Stimulated activated CD4-positive, alpha-beta T cell treated with anti-CD3 and anti-CD28 coated beads, TNF-alpha, amount 100 ng/mL, for 24 hours (primary cell): ENCODE measurements around the gene KIT.

ENCODE experiments used
- DNase-seq, 3 experiments: peaks; one replicate each; pipeline ENCODE4 v3.0.0-alpha.2; 2020; ENCODE audit warnings: low read depth in 3 of 3

Gene KIT

DNA sequence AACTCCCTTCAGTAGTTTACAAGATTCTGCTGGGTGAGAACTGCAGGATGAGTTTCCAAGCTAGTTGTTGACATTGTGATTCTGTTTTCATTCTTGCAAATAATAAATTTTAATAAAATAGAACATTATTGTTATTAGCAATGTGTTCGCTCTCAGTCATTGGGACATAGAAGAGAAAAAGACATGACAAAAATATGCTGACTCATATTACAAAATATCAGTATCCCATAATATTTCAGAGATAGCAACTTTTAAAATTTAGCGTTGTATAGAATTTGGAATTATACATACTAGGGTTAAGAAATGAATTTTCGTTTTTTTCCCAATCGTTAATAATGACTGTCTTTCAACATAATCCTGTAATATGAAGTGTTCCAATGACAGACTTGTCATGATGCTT lies 45.4 kb downstream of the KIT start:
- no peak for DNase-seq

DNA sequence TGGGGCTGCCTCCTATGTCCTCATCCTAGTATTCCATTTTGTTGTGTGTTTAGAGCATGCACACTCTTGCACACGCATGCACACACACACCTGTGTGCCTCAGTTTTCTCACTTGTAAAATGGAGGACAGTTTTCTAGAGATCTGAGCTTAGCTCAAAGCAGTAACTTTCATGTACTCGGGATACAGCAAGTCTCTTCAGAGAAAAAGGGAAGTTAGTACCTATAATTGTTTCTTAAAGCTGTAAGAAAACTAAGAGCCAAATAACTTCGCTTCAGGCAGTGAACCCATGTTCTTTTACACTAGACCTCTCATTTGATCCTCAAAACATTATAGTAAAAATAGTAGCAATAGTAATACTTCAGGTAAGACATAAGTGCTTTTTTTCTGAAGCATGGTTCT lies 49.6 kb downstream of the KIT start:
- no peak for DNase-seq

DNA sequence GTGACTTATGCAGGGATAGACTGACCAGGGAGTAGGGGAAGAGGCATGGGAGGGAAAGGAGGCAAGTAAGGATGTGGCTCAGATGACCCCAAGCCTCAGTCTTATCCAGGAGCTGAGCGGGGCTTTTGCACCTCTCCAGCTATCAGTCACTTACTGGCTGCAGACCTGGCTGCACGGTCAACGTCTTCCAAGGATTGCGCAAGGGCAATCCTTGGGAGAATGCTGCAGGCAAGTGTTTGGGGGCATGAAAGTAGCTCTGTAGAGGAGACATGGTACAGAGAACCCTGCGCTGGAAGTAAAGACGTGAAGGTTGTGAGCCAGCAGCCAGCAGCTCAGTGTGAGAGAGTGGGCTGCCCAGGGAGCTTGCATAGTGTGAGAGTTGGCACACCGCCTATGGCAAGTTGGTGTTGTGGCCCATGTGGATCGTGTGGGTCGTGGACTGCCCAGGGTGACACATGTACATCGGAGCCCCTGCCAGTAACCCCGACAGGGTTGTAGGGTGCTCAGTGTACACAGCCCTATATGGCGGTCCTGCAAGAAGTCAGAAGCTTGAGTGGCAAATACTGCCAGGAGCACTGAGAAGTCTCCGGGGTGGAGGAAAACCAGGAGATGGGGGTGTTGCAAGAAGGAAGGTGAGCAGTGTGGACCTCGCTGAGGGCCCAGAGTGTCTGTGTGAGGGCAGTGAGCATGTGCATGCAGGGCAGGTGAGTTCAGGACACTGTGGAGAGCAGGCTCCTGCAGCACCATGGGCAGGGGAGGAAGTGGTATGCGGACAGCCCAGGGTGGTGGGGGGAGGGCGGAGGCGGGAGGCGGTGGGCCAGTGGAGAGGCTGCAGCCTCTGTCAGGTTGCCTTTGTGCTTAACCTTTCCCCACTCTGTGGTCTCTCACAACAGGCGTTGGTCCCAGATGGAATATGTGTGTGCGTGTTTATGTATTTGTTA lies 50.9 kb downstream of the KIT start:
- no peak for DNase-seq

DNA sequence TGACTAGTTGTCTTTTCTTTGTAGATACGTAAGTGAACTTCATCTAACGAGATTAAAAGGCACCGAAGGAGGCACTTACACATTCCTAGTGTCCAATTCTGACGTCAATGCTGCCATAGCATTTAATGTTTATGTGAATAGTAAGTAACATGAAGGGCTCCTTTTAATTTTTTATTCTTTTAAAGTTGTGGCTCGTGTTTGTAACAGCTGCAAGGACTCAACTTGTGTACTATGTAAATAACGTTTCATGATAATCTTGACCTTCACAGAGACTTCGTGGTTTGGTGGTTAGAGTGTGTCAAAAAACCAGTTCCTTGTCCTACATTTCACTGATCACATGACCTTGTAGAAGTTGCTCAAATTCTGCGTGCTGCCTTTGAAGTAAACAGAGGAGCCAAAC lies 51.6 kb downstream of the KIT start:
- no peak for DNase-seq

DNA sequence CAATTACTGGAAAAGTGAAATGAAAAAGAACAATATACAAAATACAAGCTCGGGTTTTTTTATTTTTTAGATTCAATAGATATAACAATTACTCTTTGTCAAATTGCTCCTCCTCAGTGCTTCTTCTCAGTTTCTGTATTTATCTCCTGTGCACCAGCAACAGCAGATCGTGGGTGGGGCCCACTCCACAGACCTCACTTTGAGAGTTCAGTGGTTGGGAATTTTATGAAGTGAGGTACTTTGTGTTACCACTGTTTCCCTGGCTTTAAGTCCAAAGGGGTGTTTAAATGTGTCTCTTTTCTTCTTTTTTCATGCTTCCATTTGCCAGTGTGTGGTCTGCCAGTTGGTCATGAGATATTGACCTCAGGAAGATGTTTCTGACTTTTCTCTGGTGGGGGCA lies 54.4 kb downstream of the KIT start:
- no peak for DNase-seq

DNA sequence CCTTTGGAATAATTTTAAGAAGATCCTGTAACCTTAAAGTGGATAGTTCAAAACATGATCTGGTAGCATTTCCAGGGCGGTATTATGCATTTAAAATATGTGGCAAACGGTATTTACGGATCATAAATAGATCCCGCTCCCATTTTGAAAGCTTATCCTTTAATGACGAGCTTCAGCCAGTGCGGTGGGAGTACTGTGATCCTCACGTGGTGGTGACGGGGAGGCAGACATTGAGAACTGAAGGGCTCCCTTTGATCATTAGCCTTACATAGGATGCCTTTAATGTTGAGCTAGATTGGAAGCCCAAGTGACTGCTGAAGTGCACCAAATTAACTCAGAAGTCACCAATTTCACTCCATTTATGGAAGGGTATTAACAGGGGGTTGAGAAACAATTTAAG lies 56.9 kb downstream of the KIT start:
- DNase-seq: no peak

DNA sequence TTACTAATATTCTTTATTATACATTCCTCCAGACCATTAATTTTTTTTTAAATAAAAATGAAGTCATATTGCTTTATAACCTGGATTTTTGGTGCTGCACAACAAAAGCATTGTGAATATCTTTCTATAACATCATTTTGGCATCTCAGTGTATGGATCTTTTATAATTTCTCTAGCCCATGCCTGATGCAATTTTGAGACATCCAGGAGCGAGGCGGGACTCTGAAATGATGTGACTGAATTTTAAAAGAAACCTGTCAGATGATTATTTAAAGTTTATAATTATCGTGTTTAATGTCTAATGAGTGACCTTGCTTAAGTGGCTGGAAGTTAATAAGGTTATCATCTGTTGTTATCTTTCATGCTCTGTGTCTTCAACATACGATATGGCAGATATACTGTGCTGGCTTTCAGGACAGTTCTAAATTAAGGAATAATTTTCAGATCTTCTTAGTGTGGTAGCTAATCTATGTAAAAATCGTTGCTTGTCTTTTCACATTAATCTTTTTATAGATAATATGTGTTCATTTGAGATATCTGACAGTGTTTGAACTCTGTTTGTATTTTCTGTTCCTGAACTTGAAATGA lies 58.8 kb downstream of the KIT start:
- DNase-seq: no peak

DNA sequence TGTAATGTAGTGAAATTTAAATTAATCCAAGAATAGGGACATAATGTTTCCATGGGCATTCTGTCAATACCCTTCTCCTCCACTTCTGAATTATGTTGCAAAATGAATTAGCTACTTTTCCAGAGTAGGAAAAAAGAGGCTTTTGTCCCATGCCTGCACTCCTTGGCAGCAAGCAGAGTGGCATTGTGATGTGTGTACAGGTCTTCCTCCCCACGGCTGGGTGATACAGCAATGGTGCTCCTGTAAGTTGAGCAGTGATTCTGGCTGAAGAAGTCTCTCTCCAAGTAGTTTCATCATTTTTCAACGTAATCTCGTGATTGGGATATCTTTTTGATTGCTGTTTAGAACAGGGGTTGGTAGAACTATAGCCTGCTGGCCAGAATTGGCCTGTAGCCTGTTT lies 59.9 kb downstream of the KIT start:
- no peak for DNase-seq

DNA sequence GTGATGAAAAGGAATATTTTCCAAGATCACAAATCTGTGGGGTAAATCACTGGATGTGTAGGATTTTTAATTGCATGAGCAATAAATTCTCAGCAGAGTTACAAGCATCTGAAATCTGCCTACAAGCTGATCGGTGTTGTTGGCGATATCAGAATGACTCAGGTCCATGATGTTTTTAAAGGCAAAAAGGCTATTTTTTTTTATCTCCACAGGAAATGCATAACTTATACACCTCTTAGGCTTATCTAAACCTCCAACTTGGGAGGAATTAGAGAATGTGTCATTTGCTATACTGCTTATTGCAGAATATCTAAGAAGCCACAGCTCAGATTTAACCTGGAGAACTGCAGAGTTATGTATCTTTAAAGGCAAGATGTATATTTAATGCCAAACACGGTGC lies 61.6 kb downstream of the KIT start:
- no peak for DNase-seq

DNA sequence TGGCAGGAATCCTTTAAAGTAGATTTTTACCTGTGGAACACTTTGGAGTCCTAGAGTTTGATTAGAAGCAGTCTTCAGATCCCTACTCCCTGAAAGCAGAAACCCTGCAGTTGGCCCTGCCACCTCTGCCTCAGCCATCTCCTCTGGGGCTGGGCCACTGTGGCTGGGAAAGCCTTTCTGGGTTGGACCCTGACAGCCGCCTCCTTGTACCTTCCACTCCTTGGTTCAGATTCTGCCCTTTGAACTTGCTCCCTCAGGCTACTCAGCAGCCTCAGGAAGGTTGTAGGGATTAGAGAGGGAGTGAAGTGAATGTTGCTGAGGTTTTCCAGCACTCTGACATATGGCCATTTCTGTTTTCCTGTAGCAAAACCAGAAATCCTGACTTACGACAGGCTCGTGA lies 65.5 kb downstream of the KIT start:
- no peak for DNase-seq

DNA sequence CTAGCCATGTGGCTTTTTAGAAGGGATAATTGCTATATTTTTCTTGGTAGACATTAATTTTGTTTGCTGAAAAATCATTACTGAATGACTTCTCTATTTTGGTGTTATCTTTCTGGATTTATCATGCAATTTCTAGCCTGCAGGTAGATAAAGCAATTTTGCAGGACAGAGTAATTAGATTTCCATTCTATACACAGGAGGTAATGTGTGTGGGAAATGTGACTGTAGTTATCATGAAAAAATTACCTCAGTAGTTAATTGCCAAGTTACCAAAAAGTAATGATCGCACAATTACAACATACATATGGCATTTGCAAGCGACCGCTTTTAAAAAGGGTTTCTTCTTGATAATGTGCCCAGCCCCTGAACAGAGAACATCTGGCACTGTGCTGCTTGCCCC lies 66.1 kb downstream of the KIT start:
- DNase-seq: no peak

DNA sequence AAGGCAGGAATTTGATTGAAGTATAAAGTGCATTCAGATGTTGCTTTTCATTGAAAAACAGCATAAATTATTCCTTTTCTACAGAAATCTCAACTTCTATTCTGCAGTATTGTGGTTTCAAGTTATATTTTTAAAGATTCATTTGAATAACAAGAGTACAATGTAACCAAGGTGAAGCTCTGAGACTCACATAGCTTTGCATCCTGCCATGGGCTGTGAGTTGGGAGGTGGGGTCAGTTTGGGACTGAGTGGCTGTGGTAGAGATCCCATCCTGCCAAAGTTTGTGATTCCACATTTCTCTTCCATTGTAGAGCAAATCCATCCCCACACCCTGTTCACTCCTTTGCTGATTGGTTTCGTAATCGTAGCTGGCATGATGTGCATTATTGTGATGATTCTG lies 69.2 kb downstream of the KIT start:
- no peak for DNase-seq

DNA sequence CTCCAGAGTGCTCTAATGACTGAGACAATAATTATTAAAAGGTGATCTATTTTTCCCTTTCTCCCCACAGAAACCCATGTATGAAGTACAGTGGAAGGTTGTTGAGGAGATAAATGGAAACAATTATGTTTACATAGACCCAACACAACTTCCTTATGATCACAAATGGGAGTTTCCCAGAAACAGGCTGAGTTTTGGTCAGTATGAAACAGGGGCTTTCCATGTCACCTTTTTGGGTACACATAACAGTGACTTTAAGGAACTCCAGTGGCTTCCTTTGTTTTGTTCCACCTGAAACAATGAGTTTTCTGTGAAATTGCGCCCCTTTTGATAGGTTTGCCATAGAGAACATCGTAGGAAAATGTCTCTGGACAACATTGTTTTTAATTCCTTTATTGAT lies 69.6 kb downstream of the KIT start:
- no peak for DNase-seq

DNA sequence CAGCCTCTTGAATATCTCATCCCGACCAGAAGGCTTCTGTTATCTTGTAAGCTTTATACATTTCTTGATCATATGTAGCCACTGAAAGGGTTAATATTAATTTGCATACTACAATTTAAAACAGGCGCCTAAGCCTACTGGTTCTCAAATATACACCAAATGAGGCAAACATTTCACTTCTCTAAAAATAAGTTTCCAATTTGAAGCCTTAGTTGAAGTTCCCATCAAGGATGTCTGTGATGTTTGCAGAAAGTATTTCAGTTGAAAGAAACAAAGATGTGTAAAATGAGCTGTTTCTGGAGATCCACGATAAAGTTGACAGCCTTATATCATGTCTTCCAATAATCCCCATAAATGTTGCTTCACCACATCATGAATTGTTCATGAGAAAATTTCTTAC lies 70.6 kb downstream of the KIT start:
- DNase-seq: no peak

DNA sequence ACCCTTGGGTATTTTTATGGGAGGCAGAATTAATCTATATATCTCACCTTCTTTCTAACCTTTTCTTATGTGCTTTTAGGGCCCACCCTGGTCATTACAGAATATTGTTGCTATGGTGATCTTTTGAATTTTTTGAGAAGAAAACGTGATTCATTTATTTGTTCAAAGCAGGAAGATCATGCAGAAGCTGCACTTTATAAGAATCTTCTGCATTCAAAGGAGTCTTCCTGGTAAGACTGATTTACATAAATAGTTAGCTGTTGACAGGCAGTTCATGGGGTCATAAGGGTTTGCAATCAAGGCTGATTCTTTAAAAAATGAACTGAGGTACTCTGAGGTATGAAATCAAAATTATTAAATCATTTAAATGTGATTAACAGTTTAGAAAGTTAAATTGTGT lies 71.5 kb downstream of the KIT start:
- DNase-seq: no peak

DNA sequence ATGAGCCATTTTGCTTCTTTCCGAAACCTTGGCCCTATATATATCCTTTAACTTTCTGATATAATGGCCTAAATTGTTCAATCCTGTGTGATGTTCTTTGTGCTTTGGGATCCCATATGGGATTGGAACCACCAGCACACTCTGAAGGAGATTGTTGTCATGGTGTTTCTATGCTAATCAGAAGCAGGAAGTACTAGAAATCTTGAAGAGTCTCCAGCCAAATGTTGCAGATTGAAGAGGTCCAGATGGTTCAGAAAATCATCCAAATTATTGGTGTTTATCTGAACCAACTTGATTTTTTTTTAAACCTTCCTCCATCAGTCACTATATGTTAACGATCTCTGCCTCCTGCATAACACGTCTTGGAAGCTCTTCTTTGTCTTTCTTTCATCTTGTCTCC lies 72.8 kb downstream of the KIT start:
- DNase-seq: no peak

DNA sequence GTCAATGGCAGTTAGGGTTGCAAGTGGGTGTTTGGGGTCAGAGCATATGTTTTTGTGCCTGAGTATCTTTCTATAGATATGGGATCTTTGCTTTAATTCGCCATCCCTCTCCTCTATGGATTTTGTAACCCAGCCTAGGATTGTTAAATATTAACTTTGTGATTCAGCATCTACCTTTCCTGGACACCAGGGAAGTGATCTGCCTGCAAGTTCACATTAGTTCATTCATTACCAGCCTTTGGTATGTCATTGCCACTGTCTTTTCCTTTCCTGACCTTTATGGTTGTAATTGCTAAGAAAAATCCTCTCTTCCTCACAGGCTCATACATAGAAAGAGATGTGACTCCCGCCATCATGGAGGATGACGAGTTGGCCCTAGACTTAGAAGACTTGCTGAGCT lies 73.8 kb downstream of the KIT start:
- no peak for DNase-seq

DNA sequence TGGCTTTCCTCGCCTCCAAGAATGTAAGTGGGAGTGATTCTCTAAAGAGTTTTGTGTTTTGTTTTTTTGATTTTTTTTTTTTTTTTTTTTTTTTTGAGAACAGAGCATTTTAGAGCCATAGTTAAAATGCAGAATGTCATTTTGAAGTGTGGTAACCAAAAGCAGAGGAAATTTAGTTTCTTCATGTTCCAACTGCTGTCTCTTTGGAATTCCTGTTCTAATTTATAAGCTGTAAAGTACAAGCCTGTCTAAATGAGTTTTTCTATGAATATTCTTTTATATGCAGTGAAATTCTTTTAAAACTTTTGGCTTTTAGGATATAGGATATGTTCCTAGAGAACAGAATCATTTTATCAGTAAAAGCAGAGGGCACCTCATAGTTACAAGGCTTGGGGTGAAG lies 74.2 kb downstream of the KIT start:
- DNase-seq: no peak

DNA sequence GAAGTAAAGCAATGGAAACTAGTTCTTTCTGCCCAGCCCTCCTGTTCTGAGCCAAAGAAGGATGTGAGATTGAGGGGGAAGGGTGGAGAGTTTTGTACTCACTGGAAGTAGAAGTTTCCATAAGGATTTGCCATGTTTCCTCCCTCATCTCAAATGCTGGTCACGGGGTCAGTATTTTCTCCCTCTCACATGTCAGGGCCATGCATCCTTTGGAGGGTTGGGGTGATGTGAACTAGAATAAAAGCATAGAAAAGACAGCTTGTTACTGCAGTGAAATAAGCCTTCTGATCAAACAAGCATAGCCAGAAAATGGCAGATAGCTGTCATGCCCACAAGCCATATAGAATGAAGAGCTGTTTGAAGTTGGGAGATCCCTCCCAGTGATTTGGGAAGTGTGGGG lies 79.7 kb downstream of the KIT start:
- DNase-seq: no peak

DNA sequence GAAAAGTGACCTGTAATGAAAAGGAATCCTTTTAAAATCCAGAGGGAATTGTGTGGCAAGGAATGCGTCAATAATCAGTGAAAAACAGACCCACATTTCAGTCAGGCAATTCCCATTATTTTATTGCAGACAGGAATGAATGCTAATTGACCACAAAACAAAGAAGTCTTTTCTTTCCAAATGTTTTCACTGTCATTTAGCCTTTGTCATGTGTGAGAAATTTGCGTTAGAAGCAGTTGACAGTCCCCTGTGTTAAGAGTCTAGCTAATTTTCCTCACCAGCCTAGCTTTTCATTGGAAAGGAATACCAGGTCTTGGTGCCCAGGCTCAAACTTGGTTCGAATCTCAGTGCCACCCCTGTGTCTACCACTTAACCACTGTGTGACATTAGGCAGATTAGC lies 83.4 kb downstream of the KIT start:
- no peak for DNase-seq

DNA sequence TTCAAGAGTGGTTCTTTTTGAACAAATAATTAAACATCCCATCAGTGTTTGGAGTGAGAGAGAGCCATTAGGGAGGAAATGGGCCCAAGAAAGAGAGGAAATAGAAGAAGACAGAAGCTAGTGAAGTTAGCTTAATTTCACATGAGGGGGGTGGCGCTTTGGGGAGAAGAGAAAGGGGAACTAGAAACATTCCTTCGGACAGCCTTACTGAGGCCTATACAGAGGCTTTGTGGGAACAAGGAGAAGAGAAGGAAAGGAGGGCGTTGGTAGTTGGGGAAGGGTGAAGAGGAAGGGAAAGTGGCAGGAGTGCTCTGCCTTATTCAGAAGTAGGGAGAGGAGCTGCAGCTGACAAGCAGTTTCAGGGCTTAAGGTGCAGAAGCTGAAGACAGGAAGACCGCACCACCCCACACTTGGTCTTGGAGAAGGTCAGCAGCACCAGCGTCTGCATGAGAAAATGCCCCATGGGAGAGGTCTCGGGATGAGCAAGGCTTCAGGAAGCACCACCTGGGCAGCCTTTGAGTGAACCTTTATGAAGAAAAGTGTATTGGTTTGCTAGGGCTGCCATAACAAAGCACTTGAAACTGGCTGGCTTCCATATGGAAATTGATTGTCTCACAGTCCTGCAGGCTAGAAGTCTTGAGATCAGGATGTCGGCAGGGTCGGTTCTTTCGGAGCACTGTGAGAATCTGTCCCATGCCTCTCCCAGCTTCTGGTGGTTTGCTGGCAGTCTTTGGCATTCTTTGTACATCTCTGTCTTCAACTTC lies 85.1 kb downstream of the KIT start:
- no peak for DNase-seq

DNA sequence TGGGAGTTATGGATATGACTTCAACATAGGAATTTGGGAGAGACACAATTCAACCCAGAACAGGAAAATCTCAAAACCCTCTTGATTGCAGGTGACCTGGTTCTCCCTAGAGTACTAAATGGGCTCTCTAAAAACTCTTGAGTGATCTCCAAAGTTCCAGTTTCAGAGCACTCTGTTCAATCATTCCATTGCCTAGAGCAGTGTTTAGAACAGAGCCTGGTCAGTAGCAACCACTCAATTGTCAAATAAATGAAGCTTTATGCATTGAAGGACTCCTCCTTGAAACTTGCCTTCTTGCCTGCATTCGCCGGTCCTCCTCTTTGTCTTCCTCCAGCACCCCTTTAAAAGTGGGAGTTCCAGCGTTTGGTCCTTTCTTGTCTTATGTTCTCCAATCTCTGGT lies 85.8 kb downstream of the KIT start:
- DNase-seq: no peak

DNA sequence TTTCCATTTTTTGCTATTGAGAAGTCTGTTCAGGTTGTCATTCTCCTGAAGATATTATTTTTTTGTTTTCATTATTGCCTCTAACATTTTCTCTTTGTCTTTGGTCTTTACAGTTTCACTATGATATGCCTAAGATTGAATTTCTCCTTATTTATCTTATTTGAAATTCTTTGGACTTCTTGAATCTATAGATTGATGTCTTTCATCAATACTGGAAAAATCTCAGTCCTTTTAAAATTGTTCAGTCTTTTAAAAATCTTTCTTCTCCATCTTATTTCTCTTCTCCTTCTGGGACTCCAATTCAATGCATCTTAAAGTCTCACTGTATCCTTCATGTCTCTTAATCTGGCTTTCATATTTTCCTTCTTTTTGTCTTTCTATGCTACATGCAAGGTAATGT lies 86.7 kb downstream of the KIT start:
- no peak for DNase-seq
